HEK293 (cell line): Measurements from ENCODE around the gene SLC36A3.
"Not testable (repeated sequence)": the region's sequence is repeated elsewhere in the genome, so short reads cannot be mapped to it uniquely, and the experiment has no call there.

Experiments
- CTCF ChIA-PET: fragments of 350-600 bp; formaldehyde crosslinking; extraction: SDS; loops from one replicate; lab custom pipeline; 2021; ENCODE audit warnings: antibody characterized with exemption; lab: Yijun Ruan, JAX
- POLR2A ChIA-PET: fragments of 300-600 bp; formaldehyde crosslinking; extraction: SDS; loops from one replicate; lab custom pipeline; 2020; ENCODE audit warnings: antibody characterized with exemption, inconsistent platforms; lab: Yijun Ruan, JAX
- H3K27ac ChIP-seq: fragments of 200-500 bp; sonication (Bioruptor generic); 2 replicates; pipeline ENCODE4 v1.5.1; 2014; ENCODE audit warnings: low read depth, low read length, control low read depth, inconsistent platforms; ENCODE audit errors: extremely low read depth
- H3K36me3 ChIP-seq, 2 experiments: fragments of 200-500 bp in 1 of 2; sonication (Bioruptor generic) in 1 of 2; 1 replicate in 1 of 2; 2 replicates in 1 of 2; pipeline ENCODE4 v1.5.1; 2014 to 2017; ENCODE audit warnings: inconsistent platforms in 2 of 2, low read length in 2 of 2; ENCODE audit not compliant: control insufficient read depth in 2 of 2, insufficient read depth in 1 of 2
- H3K4me1 ChIP-seq: fragments of 200-500 bp; sonication (Bioruptor generic); 2 replicates; pipeline ENCODE4 v1.5.1; 2014; ENCODE audit warnings: mild to moderate bottlenecking, low read length, inconsistent platforms; ENCODE audit not compliant: control insufficient read depth, insufficient read depth
- H3K4me3 ChIP-seq: 2 replicates; pipeline ENCODE4 v1.5.1; 2011; ENCODE audit warnings: low read depth, mild to moderate bottlenecking, control low read depth, low read length, moderate library complexity
- H3K9me3 ChIP-seq: fragments of 200-500 bp; sonication (Bioruptor generic); 2 replicates; pipeline ENCODE4 v1.5.1; 2014; ENCODE audit warnings: low read depth, low read length, inconsistent platforms; ENCODE audit not compliant: control insufficient read depth, insufficient read depth
- KLF17 ChIP-seq: fragments of 450-650 bp; formaldehyde crosslinking; IDR thresholded peaks from 2 replicates; pipeline ENCODE4 v1.5.1; 2016; ENCODE audit warnings: missing biosample characterization, missing genetic modification characterization
- MYNN ChIP-seq: fragments of 450-650 bp; formaldehyde crosslinking; IDR thresholded peaks from 2 replicates; pipeline ENCODE4 v1.5.1; 2016; ENCODE audit warnings: missing biosample characterization, missing genetic modification characterization, borderline replicate concordance
- ZBTB11 ChIP-seq: fragments of 450-650 bp; formaldehyde crosslinking; conservative IDR thresholded peaks from 2 replicates; pipeline ENCODE4 v1.5.1; 2016; ENCODE audit warnings: low read depth, missing biosample characterization, missing genetic modification characterization
- ZBTB8A ChIP-seq: fragments of 450-650 bp; formaldehyde crosslinking; IDR thresholded peaks from 2 replicates; pipeline ENCODE4 v1.5.1; 2016; ENCODE audit warnings: missing biosample characterization, missing genetic modification characterization
- ZNF114 ChIP-seq: fragments of 450-650 bp; formaldehyde crosslinking; IDR thresholded peaks from 2 replicates; pipeline ENCODE4 v1.5.0; 2017; ENCODE audit warnings: missing biosample characterization, missing genetic modification characterization
- ZNF202 ChIP-seq: fragments of 450-650 bp; formaldehyde crosslinking; IDR thresholded peaks from 2 replicates; pipeline ENCODE4 v1.5.1; 2016; ENCODE audit warnings: missing biosample characterization, missing genetic modification characterization, borderline replicate concordance
- ZNF223 ChIP-seq: fragments of 450-650 bp; formaldehyde crosslinking; IDR thresholded peaks from 2 replicates; pipeline ENCODE4 v1.5.1; 2016; ENCODE audit warnings: missing biosample characterization, missing genetic modification characterization
- ZNF423 ChIP-seq: fragments of 450-650 bp; formaldehyde crosslinking; IDR thresholded peaks from 2 replicates; pipeline ENCODE4 v1.5.1; 2016; ENCODE audit warnings: missing biosample characterization, missing genetic modification characterization
- ZNF449 ChIP-seq: fragments of 450-650 bp; formaldehyde crosslinking; IDR thresholded peaks from 2 replicates; pipeline ENCODE4 v1.5.1; 2017; ENCODE audit warnings: missing biosample characterization, mild to moderate bottlenecking, missing genetic modification characterization, moderate library complexity
- ZNF776 ChIP-seq: fragments of 450-650 bp; formaldehyde crosslinking; IDR thresholded peaks from 2 replicates; pipeline ENCODE4 v1.5.0; 2017; ENCODE audit warnings: missing biosample characterization, missing genetic modification characterization, borderline replicate concordance
- ZNF785 ChIP-seq: fragments of 450-650 bp; formaldehyde crosslinking; IDR thresholded peaks from 2 replicates; pipeline ENCODE4 v1.5.1; 2016; ENCODE audit warnings: missing biosample characterization, missing genetic modification characterization
- TF ChIP-seq, protein P1 (sequence below): fragments of 450-650 bp; IDR thresholded peaks from 2 replicates; pipeline ENCODE4 v1.5.1; 2018; ENCODE audit warnings: missing biosample characterization, missing genetic modification characterization
- TF ChIP-seq, protein P2 (sequence below): fragments of 450-650 bp; IDR thresholded peaks from 2 replicates; pipeline ENCODE4 v1.5.1; 2018; ENCODE audit warnings: missing biosample characterization, mild to moderate bottlenecking, missing genetic modification characterization
- TF ChIP-seq, protein P3 (sequence below): fragments of 450-650 bp; formaldehyde crosslinking; IDR thresholded peaks from 2 replicates; pipeline ENCODE4 v1.5.1; 2017; ENCODE audit warnings: missing biosample characterization, missing genetic modification characterization
- TF ChIP-seq, protein P4 (sequence below): fragments of 450-650 bp; formaldehyde crosslinking; IDR thresholded peaks from 2 replicates; pipeline ENCODE4 v1.5.1; 2017; ENCODE audit warnings: missing biosample characterization, missing genetic modification characterization

Gene SLC36A3

GRCh38 chr5:151243564-151243963 lies 60.0 kb downstream of the SLC36A3 start (continued):
- TF ChIP-seq, protein P1, sequence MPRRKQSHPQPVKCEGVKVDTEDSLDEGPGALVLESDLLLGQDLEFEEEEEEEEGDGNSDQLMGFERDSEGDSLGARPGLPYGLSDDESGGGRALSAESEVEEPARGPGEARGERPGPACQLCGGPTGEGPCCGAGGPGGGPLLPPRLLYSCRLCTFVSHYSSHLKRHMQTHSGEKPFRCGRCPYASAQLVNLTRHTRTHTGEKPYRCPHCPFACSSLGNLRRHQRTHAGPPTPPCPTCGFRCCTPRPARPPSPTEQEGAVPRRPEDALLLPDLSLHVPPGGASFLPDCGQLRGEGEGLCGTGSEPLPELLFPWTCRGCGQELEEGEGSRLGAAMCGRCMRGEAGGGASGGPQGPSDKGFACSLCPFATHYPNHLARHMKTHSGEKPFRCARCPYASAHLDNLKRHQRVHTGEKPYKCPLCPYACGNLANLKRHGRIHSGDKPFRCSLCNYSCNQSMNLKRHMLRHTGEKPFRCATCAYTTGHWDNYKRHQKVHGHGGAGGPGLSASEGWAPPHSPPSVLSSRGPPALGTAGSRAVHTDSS (tag by site-specific recombination) = no peak
- no peak for TF ChIP-seq ZNF423 (tag by site-specific recombination)
- TF ChIP-seq, protein P2, sequence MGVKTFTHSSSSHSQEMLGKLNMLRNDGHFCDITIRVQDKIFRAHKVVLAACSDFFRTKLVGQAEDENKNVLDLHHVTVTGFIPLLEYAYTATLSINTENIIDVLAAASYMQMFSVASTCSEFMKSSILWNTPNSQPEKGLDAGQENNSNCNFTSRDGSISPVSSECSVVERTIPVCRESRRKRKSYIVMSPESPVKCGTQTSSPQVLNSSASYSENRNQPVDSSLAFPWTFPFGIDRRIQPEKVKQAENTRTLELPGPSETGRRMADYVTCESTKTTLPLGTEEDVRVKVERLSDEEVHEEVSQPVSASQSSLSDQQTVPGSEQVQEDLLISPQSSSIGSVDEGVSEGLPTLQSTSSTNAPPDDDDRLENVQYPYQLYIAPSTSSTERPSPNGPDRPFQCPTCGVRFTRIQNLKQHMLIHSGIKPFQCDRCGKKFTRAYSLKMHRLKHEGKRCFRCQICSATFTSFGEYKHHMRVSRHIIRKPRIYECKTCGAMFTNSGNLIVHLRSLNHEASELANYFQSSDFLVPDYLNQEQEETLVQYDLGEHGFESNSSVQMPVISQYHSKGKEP = no peak
- no peak for TF ChIP-seq ZNF223 (tag by site-specific recombination)
- no peak for TF ChIP-seq ZBTB8A (tag by site-specific recombination)
- TF ChIP-seq MYNN = no peak

- Histone ChIP-seq H3K9me3 (no peaks in the 10 kb centered on the region), H3K27ac (no peak overlapping the region), H3K4me3 (no peak overlapping the region), H3K36me3 (no peaks in the 10 kb centered on the region), H3K4me1 (no peaks in the 10 kb centered on the region)
- POLR2A ChIA-PET = no interaction called here
- CTCF ChIA-PET = interaction anchor here (6.6 kb wide), 1 partner anchor 117 kb away, joined by 54 read pairs; no protein-coding TSS in a partner anchor
- TF ChIP-seq ZBTB11 (no peak), ZNF776 (tag by site-specific recombination) (no peak), ZNF785 (tag by site-specific recombination) (no peak), KLF17 (tag by site-specific recombination) (no peak), ZNF202 (tag by site-specific recombination) (no peak), ZNF114 (tag by site-specific recombination) (no peak)
- TF ChIP-seq, protein P3, sequence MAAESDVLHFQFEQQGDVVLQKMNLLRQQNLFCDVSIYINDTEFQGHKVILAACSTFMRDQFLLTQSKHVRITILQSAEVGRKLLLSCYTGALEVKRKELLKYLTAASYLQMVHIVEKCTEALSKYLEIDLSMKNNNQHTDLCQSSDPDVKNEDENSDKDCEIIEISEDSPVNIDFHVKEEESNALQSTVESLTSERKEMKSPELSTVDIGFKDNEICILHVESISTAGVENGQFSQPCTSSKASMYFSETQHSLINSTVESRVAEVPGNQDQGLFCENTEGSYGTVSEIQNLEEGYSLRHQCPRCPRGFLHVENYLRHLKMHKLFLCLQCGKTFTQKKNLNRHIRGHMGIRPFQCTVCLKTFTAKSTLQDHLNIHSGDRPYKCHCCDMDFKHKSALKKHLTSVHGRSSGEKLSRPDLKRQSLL (tag by site-specific recombination) = no peak
- TF ChIP-seq, all 188 proteins: peak for 0
Measured at GRCh38 chr5:151243127-151243526, 60.4 kb downstream of the SLC36A3 start.

DNA sequence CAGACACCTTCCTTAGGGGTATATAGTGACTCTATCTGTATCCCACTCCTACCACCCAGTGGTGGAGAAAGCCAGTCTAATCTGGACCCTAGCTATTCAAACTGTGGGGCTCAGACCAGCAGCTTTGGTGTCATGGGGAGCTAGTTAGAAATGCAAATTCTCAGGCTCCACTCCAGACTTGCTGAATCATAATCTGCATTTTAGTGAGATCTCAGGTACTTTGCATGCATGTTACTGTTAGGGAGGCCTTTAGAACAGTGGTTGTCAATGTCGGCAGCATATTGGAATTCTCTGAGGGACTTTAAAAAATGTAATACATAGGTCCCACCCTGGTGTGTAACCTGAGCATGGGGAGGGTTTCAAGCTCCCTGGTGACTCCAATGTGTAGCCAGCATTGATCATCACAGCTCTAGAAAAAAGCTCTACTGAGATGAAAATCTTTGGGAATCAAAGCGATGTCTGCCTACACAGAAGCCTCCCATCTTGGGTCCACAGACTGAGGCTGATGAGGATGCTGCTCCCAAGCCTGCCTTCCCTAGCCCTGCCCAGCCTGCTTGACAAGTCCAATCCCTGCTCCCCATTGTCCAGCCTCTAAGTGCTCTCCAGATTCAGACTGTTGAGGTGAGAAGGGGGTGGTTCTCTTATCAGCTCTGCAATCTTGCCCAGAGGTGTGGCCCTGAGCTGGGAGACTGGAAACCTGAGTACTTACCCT lies 62.5 kb downstream of the SLC36A3 start:
- ChIA-PET POLR2A (interaction anchor here (0.6 to 1.1 kb wide), 5 partner anchors 11 to 815 kb away, joined by 3 to 14 read pairs (median 3); partner anchors contain the start of gene CCDC69), CTCF (interaction anchor here (0.6 to 6.6 kb wide), 7 partner anchors 12 to 261 kb away, joined by 4 to 54 read pairs (median 4); partner anchors contain the start of gene GM2A)
- Histone ChIP-seq H3K27ac (no peak overlapping the region), H3K4me3 (no peak overlapping the region), H3K36me3 (no peaks in the 10 kb centered on the region), H3K9me3 (no peaks in the 10 kb centered on the region), H3K4me1 (no peaks in the 10 kb centered on the region)
- TF ChIP-seq, protein P4, sequence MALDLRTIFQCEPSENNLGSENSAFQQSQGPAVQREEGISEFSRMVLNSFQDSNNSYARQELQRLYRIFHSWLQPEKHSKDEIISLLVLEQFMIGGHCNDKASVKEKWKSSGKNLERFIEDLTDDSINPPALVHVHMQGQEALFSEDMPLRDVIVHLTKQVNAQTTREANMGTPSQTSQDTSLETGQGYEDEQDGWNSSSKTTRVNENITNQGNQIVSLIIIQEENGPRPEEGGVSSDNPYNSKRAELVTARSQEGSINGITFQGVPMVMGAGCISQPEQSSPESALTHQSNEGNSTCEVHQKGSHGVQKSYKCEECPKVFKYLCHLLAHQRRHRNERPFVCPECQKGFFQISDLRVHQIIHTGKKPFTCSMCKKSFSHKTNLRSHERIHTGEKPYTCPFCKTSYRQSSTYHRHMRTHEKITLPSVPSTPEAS (tag by site-specific recombination) = no peak
- no peak for TF ChIP-seq ZNF449

GRCh38 chr5:151240268-151240835 lies 63.2 kb downstream of the SLC36A3 start:
- H3K27ac ChIP-seq, H3K4me1 ChIP-seq, H3K4me3 ChIP-seq, H3K36me3 ChIP-seq, H3K9me3 ChIP-seq: not testable (repeated sequence)
- ChIA-PET POLR2A (interaction anchor here (0.6 to 1.0 kb wide), 3 partner anchors 16 to 814 kb away, joined by 3 read pairs; partner anchors contain the start of gene CCDC69), CTCF (interaction anchor here (0.6 to 6.6 kb wide), 8 partner anchors 13 to 569 kb away, joined by 3 to 54 read pairs (median 4); partner anchors contain the start of gene GM2A)
